Measurements from ENCODE around the gene DAAM2. TPM values are rescaled to one million over a fixed set of nuclear protein-coding genes. Genes with fewer than 3 reads are reported as not detected.

DAAM2 gene
- total RNA-seq, 1 donor from 2014 or later, result 87.2 TPM

DNA sequence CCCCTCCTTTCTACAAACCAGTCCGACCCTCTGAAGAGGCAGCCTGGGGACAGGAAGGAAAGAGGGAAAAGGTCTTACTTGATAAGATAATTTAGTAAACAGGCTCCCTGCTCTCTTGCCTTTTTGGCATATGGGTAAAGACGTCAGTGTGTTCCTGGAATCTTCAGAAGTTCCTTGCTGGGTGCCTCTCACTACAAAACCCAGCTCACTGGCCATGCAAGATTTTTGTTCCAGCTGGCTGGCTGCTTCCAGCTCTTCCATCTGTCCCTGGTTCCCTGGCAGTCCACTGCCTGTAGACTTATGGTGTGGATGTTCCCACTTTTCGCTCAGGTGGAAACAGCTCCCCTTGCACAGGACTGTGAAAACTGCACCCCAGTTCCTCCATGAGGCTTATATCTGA is 84.7 kb downstream of the DAAM2 start:
- H3K27me3 Mint-ChIP-seq (ENCODE audit: unreplicated experiment), result no peaks in the 10 kb centered on the region
- no peak for DNase-seq (ENCODE audit: extremely low spot score, unreplicated experiment)
- H3K9me3 Mint-ChIP-seq (ENCODE audit: unreplicated experiment), result no peaks in the 10 kb centered on the region
- TF ChIP-seq, protein P1, sequence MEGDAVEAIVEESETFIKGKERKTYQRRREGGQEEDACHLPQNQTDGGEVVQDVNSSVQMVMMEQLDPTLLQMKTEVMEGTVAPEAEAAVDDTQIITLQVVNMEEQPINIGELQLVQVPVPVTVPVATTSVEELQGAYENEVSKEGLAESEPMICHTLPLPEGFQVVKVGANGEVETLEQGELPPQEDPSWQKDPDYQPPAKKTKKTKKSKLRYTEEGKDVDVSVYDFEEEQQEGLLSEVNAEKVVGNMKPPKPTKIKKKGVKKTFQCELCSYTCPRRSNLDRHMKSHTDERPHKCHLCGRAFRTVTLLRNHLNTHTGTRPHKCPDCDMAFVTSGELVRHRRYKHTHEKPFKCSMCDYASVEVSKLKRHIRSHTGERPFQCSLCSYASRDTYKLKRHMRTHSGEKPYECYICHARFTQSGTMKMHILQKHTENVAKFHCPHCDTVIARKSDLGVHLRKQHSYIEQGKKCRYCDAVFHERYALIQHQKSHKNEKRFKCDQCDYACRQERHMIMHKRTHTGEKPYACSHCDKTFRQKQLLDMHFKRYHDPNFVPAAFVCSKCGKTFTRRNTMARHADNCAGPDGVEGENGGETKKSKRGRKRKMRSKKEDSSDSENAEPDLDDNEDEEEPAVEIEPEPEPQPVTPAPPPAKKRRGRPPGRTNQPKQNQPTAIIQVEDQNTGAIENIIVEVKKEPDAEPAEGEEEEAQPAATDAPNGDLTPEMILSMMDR (IDR thresholded peaks at IDR 0.05), result no peak
- peaks cover 60% of the 10 kb centered on the region for H3K36me3 Mint-ChIP-seq (ENCODE audit: unreplicated experiment)
- H3K4me3 Mint-ChIP-seq (ENCODE audit: unreplicated experiment), result no peak overlapping the region
- peaks cover 2% of the 10 kb centered on the region for H3K4me1 Mint-ChIP-seq (ENCODE audit: unreplicated experiment)
- H3K27ac Mint-ChIP-seq (ENCODE audit: unreplicated experiment), result no peak overlapping the region

DNA sequence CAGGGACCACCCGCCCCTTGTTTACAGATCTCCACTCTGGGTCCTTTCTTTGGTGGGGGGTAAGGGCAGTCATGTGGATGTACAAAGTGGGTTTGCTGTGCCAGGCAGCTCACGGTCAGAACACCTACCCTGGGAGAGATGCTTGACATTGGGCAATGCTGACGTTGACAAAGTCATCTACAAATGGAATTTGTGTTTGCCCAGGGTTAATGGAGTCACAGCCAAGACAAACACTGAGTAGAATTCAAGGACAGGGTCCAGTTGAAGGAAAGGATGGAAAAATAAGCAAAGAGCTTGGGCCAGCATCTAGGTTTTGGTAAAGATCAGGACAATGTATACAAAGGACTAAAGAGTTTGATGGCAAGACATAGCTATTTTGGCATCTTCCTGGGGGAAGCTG is 87.4 kb downstream of the DAAM2 start:
- peaks cover 39% of the 10 kb centered on the region for H3K36me3 Mint-ChIP-seq (ENCODE audit: unreplicated experiment)
- no peak overlapping the region for H3K27ac Mint-ChIP-seq (ENCODE audit: unreplicated experiment)
- H3K4me3 Mint-ChIP-seq (ENCODE audit: unreplicated experiment), result no peak overlapping the region
- TF ChIP-seq, protein P1 (IDR thresholded peaks at IDR 0.05), result no peak
- DNase-seq (ENCODE audit: extremely low spot score, unreplicated experiment), result no peak
- H3K9me3 Mint-ChIP-seq (ENCODE audit: unreplicated experiment), result no peaks in the 10 kb centered on the region
- no peaks in the 10 kb centered on the region for H3K27me3 Mint-ChIP-seq (ENCODE audit: unreplicated experiment)
- H3K4me1 Mint-ChIP-seq (ENCODE audit: unreplicated experiment), result peaks cover 2% of the 10 kb centered on the region

DNA sequence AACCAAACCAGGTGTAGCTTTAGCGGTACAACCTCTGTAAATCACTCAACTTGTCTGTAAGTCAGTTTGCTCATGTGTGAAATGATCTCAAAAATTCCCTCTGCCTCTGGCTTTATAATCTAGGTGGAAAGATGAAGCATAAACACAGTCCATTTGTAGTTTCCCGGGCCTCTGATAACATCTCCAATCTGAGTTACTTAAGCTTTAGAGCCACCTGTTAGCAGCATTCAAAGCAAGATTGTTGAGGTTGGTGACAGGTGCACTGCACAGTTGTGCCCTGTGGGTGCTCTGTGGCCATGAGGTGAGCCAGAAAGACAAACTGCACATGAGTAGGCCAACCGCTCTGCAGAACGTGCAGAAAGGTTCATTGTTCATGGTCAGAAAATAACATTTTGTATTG is 88.4 kb downstream of the DAAM2 start:
- H3K4me1 Mint-ChIP-seq (ENCODE audit: unreplicated experiment), result peaks cover 10% of the 10 kb centered on the region
- no peak for DNase-seq (ENCODE audit: extremely low spot score, unreplicated experiment)
- H3K36me3 Mint-ChIP-seq (ENCODE audit: unreplicated experiment), result peaks cover 28% of the 10 kb centered on the region
- H3K4me3 Mint-ChIP-seq (ENCODE audit: unreplicated experiment), result peak overlapping the region; percentile 4
- TF ChIP-seq, protein P1 (IDR thresholded peaks at IDR 0.05), result no peak
- peak overlapping the region; percentile 94 for H3K27ac Mint-ChIP-seq (ENCODE audit: unreplicated experiment)
- no peaks in the 10 kb centered on the region for H3K9me3 Mint-ChIP-seq (ENCODE audit: unreplicated experiment)
- no peaks in the 10 kb centered on the region for H3K27me3 Mint-ChIP-seq (ENCODE audit: unreplicated experiment)

DNA sequence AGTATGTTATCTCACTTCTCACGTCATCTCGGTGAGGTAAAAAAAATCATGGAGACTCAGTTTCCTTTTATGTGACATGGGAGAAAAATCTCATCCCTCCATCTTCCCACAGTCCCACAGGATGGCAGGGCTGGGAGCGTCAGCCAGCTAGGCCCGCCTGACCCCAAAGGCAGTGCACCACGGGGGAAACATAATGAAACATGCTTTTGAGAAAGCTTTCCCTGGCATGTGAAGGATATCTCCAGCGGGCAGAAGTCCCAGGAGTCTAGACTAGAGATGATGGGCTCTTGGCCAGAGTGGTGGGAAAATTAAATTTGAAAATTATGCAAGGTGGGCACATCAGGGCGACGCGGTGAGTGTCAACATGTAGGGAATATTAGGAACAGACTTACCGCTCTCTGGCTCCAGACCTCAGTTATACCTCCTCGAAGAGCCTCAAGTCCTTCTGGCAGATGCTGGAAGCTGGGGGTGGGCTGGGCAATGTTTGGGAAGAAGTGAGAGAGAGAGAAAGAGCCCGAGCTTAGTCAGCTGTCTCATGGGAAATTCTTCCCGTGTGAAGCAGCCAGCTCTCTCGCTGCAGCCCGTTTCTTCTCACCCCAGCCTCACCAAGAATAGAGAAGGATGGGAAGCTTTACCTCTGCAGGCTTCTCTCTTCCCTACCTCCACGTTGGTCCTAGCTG is 89.8 kb downstream of the DAAM2 start:
- peaks cover 24% of the 10 kb centered on the region for H3K4me1 Mint-ChIP-seq (ENCODE audit: unreplicated experiment)
- H3K9me3 Mint-ChIP-seq (ENCODE audit: unreplicated experiment), result no peaks in the 10 kb centered on the region
- peak overlapping the region; percentile 50 for H3K4me3 Mint-ChIP-seq (ENCODE audit: unreplicated experiment)
- peaks cover 14% of the 10 kb centered on the region for H3K36me3 Mint-ChIP-seq (ENCODE audit: unreplicated experiment)
- TF ChIP-seq, protein P1 (IDR thresholded peaks at IDR 0.05), result no peak
- no peaks in the 10 kb centered on the region for H3K27me3 Mint-ChIP-seq (ENCODE audit: unreplicated experiment)
- peak overlapping the region; percentile 94 for H3K27ac Mint-ChIP-seq (ENCODE audit: unreplicated experiment)
- DNase-seq (ENCODE audit: extremely low spot score, unreplicated experiment), result no peak

DNA sequence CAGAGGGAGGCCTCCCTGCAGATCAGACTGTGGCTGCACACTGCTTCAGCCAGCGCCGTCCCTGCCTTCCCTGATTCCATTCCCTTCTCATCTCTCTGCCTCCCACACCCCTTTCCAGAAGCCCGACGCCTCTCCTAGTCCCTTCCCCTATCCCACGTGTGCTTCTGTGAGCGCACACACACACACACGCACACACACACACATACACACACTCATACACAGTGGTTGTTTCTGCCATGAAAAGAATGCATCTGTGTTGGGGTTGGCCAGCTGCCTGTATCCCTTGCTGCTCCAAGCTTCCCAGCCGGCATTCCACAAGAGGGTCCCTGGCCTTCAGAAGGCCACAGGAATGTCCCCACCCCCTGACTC is 90.3 kb downstream of the DAAM2 start:
- Mint-ChIP-seq H3K4me3 (ENCODE audit: unreplicated experiment) (peak overlapping the region; percentile 50), H3K9me3 (ENCODE audit: unreplicated experiment) (no peaks in the 10 kb centered on the region)

More for the DNA sequence above, 90.3 kb downstream of the DAAM2 start:
- peaks cover 9% of the 10 kb centered on the region for H3K36me3 Mint-ChIP-seq (ENCODE audit: unreplicated experiment)
- H3K27me3 Mint-ChIP-seq (ENCODE audit: unreplicated experiment), result no peaks in the 10 kb centered on the region
- DNase-seq (ENCODE audit: extremely low spot score, unreplicated experiment), result peak; percentile 91
- peak overlapping the region; percentile 94 for H3K27ac Mint-ChIP-seq (ENCODE audit: unreplicated experiment)
- H3K4me1 Mint-ChIP-seq (ENCODE audit: unreplicated experiment), result peaks cover 29% of the 10 kb centered on the region
- TF ChIP-seq, protein P1 (IDR thresholded peaks at IDR 0.05), result no peak
